ENCODE results near the gene REL.

GRCh38 chr2:60899892-60900249 is 18.5 kb downstream of the REL start:
- TF ChIP-seq, protein P1, sequence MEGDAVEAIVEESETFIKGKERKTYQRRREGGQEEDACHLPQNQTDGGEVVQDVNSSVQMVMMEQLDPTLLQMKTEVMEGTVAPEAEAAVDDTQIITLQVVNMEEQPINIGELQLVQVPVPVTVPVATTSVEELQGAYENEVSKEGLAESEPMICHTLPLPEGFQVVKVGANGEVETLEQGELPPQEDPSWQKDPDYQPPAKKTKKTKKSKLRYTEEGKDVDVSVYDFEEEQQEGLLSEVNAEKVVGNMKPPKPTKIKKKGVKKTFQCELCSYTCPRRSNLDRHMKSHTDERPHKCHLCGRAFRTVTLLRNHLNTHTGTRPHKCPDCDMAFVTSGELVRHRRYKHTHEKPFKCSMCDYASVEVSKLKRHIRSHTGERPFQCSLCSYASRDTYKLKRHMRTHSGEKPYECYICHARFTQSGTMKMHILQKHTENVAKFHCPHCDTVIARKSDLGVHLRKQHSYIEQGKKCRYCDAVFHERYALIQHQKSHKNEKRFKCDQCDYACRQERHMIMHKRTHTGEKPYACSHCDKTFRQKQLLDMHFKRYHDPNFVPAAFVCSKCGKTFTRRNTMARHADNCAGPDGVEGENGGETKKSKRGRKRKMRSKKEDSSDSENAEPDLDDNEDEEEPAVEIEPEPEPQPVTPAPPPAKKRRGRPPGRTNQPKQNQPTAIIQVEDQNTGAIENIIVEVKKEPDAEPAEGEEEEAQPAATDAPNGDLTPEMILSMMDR (IDR thresholded peaks at IDR 0.05; ENCODE audit: insufficient read depth, low read length, poor library complexity, severe bottlenecking) = no peak
- no peak for TF ChIP-seq EZH2phosphoT487 (conservative IDR thresholded peaks at IDR 0.05; ENCODE audit: low read length)
